ENCODE data around the gene CLIC6.

CLIC6 gene

DNA sequence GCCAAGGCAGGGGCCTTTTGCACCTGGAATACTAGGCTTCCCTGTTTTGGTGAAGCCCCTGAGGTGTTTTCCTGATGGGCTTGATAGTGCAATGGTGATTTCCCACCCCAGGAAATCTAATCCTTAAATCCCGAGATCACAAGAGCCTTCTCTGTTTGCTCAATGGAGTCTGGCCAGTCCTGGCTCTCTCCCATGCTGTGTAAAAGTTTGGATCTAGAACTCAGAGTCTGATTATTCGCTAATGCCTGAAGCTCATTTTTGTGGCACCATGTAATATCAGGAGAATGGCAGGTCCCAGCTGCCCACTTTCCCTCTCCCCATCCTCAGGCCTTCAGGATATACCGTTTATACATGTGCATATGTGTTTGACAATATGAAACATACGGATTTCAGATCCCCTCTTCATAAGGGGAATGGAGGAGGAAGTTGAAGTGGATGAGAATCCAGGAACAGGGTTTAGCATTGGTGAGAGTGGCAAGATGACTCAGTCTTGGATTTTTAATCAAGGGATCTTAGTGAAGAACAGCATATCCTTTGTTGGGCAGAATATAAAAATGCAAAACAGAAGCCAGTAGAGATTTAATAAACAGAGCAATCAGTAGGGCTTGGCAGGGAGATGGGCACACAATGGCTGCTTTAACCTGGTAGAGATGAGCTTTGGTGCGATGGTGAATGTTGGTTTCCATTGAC lies 62.1 kb downstream of the CLIC6 start:
- no peak for DNase-seq

DNA sequence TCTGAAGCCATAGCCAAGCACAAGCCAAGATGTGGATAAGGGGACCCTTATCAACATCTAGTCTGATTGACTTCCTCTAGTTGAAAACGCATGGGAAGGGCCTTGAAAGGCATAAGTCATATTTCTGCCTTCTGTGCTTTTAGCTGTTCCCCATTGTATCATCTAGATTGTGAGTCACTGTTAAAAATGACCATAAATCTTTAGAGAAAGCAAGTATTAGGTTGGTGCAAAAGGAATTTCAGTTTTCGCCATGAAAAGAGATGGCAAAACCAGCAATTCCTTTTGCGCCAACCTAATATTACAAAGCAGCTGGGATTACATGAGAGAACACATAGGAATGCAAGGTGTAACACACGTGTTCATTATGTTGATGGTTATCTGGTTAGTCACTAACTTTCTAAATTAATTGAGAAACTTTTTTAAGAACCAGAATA lies 63.6 kb downstream of the CLIC6 start:
- no peak for DNase-seq

DNA sequence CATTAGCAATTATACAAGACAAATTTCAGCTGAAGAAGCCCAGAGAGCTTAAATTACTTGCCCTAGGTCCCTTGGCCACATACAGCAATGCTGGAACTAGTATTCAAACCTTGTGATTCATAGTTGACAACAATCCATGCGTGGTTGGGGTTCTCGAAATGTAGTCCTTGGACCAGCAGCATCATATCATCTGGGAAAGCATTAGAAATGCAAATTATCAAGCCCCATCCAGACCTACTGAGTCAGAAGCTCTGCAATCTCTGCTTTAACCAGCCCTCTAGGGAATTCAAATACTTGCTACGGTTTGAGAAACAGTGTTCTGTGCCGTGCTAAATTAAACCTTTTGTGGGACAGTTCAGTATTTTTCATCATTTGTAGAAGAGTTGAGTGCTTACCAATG lies 65.1 kb downstream of the CLIC6 start:
- DNase-seq: no peak

DNA sequence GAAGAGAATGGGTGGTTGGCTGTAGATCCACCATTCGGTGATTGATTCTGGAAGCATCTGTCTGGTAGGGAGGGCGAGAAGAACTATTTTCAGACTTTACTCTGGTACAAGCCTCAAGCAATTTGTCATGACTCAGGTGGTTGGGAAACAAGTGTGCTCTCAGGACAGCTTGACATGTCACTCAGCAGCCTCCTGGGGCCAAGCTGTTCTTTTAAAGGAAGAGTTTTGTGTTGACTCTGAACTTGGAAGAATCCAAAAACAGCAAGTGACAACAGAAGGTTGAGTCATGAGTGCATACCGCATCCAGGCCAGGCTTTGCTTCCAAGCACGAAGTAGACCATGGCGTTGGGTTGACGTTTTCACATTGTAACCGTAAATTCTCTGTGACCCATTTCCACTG lies 65.9 kb downstream of the CLIC6 start:
- no peak for DNase-seq

DNA sequence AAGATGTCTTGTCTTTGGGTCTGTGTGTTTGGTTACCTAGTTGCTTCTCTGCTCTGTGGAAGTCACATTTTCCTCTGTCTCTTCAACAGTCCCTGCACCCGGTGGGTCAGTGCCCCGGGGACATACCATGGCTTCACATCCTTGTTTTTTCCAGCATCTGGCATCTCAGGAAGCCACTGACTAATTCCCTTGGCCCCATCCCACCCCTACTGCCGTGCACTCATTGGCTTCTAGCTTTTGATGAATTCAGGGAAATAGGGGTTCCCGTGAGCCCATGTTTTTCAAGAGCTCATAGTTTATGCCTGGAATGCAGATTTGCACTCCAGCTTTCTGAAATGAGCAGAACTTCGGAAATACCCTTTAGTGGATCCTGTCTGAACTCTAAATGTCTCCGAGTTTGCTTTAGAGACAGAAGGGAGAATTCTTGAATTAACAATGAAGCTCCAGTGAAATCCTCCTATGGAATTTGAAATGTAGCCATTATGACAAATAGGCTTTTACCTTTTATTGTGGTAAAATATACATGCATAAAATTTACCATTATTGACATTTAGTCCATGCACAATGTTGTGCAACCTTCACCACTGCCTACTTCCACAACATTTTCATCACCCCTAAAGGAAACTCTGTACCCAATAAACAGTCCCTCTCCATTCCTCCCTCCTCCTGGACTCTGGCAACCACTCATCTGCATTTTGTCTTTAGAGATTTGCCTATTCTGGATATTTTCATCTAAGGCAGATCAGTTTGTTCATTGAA lies 67.5 kb downstream of the CLIC6 start:
- no peak for DNase-seq

DNA sequence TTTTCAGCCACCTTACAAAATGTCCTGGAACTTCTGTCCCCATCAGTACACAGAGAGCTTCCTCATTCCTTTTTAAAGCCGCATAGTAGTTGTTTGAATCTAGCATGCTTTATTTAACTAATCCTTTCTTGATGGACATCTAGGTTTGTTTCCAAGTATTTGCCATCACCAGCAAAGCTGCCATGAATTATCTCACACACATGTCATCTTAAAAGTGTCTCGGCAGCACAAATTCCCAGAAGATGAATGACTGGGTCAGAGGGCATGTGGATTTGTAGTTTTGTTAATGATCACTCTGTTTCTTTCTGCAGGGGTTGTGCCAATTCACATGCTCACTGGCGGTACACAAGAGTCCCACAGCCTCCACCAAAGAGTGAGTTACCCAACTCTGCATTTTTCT lies 68.3 kb downstream of the CLIC6 start:
- DNase-seq: no peak

DNA sequence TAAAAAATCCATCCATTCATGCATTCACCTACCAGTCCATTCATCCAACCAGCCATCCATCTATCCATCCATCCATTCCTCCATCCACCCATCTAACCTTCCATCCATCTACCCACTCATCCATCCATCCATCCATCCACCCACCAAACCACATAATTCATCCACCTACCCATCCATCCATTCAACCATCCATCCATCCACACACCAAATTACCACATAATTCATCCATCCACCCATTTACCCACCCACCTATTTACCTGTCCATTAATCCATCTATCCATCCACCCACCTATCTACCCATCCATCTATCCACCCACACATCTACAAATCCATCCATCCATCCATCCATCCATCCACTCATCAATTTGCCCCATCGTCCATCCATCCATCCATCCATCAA lies 71.4 kb downstream of the CLIC6 start:
- no peak for DNase-seq

DNA sequence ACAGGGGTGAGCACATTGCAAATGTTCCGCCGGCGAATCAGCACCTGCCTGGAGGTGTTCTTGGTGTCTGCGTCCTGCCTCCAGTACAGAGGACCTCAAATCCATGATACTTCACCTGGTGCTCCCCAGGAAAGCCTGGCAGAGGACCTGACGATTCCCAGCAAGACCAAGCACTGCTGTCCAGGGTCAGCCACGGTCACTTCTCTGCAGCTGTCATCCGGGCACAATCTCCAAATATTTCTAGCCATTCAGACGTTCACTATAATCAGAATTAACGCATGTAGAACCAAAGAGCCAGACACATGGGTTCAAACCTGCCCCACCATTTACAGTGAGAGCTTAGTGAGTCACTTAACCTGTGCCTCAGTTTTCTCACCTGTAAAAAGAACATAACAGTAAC lies 74.5 kb downstream of the CLIC6 start:
- DNase-seq: no peak

DNA sequence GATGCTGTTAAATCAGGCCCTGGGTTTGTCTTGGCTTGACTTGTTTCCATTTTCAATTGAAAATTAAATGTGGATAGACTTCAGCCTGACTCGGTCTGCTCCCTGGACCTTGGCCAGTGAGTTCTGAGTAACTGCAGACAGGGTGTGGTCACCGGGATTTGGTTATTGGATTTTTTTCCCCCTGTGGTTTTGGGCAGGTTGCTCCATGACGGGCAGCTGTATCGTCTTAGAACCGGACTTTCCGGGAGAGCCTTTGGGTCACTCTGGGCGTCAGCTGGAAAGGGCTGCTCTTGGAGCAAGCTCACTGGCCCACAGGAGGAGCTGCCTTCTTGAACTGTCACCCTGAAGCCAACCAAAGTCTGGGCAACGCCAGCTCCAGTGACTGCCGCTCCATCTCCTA lies 75.0 kb downstream of the CLIC6 start:
- DNase-seq: no peak

DNA sequence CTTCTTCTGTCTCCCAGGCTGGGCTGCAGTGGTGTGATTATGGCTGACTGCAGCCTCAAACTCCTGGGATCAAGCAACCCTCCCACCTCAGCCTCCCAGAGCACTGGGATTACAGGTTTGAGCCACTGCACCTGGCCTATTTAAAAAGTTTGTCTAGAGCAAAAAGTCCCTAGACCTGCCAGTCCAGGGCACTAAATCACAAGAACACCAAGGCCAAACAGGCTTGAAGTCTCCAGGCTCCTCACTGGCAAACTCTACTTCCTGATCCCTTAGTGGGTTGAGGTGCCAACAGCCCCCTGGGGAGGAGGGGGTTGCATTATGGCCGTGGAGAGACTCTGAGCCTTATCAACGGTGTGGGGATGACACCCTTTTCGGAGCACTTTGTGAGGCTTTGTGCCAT lies 76.0 kb downstream of the CLIC6 start:
- DNase-seq: no peak

DNA sequence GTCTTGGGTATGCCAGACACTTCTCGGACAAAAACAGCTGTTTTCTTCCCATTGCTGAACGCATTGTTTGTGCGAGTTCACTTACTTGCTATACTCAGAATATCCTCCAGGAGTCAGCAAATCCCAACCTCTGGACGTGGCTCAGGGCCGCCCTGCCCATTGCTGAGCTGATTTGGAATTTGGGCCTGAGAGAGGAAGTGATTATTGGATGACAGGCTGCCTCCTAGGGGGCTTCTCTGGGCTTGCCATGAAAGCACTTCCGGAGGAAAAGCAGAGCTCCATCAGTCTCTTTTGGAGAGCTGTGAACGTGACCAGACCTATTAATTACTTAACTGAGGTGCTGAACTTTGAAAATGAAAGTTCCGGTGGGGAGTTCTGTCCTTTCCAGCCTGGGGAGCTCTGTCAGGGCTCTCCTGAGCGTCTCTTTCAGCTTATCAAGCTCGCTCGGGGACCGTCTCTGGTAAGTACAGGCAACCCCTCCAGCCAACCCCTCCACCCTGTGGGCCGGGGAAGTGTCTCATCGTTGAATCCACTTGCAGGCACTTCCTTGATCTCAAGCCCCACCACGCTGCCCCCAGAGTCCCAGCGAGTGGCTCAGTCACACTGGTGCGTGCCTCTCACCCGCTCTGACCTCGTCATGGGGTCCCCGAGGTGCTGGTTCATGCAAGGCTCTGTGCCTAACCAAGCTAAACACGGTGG lies 76.9 kb downstream of the CLIC6 start:
- peak; percentile 81 for DNase-seq

DNA sequence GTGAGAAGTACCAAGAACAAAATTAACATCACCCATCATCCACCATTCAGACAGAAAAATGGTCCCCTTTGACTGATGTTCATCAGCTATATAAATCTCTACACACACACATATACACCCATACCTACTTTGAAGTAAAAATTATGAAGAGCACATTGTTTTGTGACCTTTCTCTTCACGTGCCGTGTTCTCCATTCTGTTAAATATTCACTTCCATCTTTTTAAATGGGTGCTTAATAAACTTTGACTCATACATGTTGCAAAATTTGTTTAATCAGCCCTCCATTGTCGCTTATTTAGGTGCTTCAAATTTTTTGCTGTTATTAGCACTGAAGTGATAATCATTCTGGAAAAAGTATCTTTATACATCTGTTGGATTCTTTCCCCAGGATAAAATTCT lies 80.1 kb downstream of the CLIC6 start:
- DNase-seq: no peak

DNA sequence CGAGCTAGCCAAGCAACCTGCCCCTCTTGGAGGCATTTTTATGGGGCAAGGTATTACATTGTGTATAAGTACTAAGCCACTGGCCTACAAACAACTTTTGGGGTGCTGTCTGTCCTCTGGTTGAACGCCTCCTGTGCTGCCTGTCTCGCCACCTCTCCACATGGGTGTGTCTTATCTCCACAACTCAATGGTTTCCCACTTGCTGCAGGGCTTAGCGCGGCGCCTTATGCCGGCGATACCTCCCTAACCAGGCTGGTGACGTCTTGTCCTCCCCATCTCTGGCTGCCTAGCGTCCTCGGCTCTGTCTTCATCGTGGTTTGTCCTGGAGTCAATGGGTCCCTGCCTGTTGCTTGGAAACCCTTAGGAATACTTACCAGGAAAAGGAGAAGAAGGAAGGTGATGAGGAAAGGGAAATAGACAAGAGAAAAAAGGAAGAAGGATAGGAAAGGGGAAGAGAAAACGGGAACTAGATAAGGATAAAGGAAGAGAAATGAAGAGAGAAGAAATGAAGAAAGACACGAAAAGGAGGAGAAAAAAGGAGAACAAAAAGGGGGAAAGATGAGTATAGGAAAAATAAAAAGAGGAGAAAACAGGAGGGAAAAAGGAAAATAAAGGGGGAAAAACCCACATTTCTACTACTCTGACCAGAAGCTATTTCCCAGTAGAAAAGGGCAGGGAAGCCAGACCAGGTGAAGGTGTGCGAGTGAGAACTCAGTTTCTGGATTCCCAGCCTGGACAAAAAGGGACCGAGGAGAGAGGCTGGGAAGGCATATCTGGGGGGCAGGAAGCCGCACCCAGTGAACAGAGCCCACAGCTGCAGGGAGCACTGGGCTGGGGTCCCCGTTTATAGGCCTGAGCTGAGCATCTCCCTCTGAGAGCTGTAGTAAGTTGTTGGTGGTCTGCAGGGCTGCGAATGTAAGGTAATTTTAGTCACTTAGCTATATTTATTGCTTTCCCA lies 86.2 kb downstream of the CLIC6 start:
- DNase-seq: no peak

DNA sequence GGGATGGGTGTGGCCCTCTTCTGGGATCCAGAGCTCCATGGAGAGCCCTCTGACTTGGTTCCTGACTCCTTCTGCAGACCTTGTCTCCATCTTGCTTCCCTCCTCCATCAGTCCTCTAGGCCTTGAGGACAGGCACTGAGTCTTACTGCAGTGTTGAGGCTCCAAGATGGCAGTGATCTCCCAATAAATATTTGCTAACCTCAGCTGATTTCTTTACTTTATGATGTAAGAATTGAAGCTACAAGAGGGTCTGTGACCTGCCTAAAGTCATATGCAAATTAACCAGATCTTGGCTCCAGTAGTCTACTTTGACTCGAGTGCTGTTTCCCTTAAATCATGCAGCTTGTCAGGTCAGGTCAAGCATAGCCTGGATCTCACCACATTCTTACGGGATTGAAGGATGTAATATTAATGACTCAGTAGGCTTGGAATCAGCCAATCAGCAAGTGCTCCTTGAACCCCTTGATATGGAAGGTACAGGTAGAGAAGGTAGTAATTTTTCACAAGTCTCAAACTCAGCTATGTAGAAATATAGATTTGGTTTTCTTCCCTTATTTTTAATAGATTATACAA lies 93.0 kb downstream of the CLIC6 start:
- no peak for DNase-seq

DNA sequence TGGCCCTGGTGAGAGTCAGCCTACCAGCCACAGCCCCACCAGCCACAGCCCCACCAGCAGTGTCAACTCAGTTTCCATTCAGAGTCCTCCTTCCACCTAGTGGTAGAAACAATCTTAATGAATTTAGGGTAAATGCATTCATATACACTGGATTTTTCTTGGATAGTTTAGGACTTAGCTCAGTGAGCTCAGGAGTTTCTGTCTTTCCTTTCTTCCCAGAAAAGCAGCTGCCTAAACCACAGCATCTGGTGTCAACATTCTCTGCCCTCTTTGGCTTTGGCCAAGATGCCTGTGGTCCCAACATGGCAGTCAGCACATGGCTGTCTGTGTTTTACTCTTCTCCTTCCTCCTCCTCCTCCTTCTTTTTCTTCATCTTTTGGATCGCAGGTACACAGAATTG lies 94.0 kb downstream of the CLIC6 start:
- DNase-seq: no peak

DNA sequence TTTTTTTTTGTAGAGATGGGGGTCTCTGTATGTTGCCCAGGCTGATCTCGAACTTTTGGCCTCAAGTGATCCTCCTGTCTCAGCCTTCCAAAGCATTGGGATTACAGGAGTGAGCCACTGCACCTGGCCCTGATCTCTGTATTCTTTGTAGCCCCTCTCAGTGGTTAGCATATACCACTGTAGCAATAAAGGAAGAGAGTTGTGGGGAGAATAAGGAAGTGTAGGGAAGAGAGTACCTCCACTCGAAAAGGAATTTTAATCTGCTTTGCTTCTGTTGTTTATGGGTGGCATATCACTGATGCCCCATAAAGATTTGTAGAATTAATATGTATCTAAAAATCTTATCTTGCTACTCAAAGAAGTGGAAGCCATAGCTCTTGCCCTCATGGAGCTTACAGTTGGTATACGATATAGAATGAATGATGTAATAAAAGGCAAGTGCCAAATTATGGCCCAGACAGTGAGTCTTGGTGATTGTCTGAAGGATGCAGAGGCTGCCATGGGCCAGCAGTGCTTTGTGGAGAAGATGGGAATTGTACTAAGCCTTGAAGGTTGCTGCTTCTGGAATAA lies 96.0 kb downstream of the CLIC6 start:
- DNase-seq: no peak

DNA sequence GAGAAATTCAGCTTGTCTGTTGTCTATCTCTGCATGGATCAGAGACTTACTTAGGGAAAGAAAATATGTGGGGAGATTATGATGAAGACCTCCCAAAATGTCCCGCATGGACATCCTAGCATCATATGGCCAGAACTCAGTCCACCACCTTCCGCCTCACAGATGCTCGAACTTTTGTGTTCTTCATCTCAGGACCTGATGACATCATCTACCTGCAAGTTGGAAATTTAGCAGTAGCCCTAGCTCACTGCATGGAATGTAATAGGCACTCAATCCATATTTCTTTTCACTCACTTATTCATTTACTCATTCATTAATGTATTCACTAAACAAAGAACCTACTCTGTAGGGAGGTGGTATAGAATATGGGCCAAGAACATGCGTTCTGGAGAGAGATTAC lies 96.8 kb downstream of the CLIC6 start:
- no peak for DNase-seq

DNA sequence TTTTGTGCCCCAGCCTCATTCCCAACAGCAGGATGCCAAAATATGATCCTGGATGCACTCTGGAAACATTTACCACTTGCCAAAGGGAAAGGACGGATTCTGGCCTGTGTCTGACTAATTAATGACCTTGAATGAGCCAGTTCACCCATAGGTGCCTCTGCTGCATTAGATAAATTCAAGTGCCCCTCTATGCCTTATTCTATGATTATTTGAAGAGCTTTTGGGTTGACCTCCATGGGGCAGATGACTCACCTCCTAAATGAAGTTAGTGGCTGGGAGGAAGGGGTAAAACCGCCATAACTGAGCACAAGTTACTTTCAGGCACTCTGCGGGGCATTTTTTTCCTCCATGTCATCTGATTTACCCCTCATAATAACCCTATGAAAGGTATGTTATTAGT lies 98.1 kb downstream of the CLIC6 start:
- no peak for DNase-seq
